NB4 (cell line): ENCODE results near the gene CD244.

Experiments
- CTCF ChIP-seq: IDR thresholded peaks from one replicate; pipeline ENCODE4 v1.5.1; 2012; ENCODE audit warnings: low read depth, low read length
- MAX ChIP-seq: IDR thresholded peaks from 2 replicates; pipeline ENCODE4 v1.6.1; 2011; ENCODE audit warnings: low read depth, low read length
- POLR2A ChIP-seq: IDR thresholded peaks from 2 replicates; pipeline ENCODE4 v1.6.1; 2011; ENCODE audit warnings: mild to moderate bottlenecking; ENCODE audit not compliant: insufficient read length; ENCODE audit errors: extremely low read depth

- TF ChIP-seq POLR2A (no peak), CTCF (no peak), MAX (no peak)
Observed at GRCh38 chr1:160808289-160808688, 54.4 kb downstream of the CD244 start.
